ENCODE results near the gene DLG2.

DNA sequence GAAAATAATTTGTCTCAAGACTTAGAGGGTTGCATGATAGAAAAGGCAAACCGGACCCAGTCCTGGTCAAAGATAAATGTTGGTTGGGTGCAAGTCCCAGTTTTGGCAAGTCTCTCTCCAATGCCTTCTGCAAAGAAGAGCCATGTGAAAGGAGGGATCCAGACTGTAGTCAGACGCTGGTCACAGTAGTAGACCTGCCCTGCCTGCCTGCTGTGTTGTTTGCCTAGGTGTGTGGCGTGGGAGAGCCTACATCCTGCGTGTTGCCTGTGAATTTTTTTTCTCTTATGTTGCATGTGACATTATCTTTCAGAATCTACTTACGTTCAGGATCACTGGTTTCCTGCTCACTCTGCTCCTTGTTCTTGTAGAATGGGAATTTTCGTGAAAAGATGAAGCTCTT lies 2143.3 kb downstream of the DLG2 start:
- TF ChIP-seq, protein P1, sequence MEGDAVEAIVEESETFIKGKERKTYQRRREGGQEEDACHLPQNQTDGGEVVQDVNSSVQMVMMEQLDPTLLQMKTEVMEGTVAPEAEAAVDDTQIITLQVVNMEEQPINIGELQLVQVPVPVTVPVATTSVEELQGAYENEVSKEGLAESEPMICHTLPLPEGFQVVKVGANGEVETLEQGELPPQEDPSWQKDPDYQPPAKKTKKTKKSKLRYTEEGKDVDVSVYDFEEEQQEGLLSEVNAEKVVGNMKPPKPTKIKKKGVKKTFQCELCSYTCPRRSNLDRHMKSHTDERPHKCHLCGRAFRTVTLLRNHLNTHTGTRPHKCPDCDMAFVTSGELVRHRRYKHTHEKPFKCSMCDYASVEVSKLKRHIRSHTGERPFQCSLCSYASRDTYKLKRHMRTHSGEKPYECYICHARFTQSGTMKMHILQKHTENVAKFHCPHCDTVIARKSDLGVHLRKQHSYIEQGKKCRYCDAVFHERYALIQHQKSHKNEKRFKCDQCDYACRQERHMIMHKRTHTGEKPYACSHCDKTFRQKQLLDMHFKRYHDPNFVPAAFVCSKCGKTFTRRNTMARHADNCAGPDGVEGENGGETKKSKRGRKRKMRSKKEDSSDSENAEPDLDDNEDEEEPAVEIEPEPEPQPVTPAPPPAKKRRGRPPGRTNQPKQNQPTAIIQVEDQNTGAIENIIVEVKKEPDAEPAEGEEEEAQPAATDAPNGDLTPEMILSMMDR (IDR thresholded peaks at IDR 0.05) = no peak
- TF ChIP-seq POLR2AphosphoS5 (IDR thresholded peaks at IDR 0.05) = no peak
